Measurements from ENCODE around the gene ACAP1.

DNA sequence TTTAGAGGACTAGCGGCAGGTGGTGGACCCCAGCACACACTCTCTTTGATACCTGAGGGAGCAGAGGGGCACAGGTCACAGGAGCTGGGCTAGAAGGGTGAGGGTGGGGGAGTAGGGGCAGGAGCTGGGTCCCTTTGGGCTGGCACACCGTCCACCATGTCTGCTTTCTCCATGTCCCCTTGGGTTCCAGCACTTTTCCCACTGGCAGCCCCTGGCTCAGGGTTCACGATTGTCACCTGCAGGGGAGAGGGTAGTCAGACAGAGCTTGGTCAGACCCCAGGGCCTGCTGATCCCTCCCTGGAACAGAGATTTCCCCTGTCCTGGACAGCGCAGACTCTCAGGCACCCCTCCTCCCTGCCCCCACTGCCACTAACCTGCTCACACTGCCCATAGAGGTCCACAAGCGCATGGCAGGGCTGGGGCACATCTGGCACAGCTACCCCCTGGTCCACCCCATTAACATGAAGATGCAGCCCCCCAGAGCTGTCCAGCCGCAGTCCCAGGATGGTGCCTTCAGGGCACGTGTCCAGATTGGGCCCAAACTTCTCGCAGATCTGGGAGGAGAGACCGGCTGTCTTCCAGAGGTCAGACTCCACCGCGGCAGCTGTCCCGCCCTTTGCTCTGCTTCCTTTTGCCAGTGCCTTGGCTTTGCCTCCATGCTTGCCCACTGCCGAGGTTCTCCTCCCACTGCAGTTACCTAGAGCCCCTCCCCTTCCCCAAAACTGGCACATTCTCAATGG is 18.0 kb upstream of the ACAP1 start:
- TF ChIP-seq, protein P1, sequence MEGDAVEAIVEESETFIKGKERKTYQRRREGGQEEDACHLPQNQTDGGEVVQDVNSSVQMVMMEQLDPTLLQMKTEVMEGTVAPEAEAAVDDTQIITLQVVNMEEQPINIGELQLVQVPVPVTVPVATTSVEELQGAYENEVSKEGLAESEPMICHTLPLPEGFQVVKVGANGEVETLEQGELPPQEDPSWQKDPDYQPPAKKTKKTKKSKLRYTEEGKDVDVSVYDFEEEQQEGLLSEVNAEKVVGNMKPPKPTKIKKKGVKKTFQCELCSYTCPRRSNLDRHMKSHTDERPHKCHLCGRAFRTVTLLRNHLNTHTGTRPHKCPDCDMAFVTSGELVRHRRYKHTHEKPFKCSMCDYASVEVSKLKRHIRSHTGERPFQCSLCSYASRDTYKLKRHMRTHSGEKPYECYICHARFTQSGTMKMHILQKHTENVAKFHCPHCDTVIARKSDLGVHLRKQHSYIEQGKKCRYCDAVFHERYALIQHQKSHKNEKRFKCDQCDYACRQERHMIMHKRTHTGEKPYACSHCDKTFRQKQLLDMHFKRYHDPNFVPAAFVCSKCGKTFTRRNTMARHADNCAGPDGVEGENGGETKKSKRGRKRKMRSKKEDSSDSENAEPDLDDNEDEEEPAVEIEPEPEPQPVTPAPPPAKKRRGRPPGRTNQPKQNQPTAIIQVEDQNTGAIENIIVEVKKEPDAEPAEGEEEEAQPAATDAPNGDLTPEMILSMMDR (IDR thresholded peaks at IDR 0.05): no peak
- TF ChIP-seq POLR2A (IDR thresholded peaks at IDR 0.05) (no peak), EP300 (IDR thresholded peaks at IDR 0.05) (no peak), POLR2AphosphoS5 (IDR thresholded peaks at IDR 0.05) (no peak)

All from upper lobe of left lung (tissue), 4 donors.